K562 (cell line): Measurements from ENCODE around the gene PRMT7. TPM values are rescaled to one million over a fixed set of nuclear protein-coding genes. Genes with fewer than 3 reads are reported as not detected.
A peak's percentile ranks its signal among the peaks of the same experiment; 100 is the strongest.

Experiments used
- ATAC-seq: fragments of 200-7000 bp; cut with Tn5 transposase; 3 replicates; pipeline ENCODE4 v1.9.1; 2020; ENCODE audit warnings: moderate library complexity
- BruUV-seq: library from RNA; stranded (reverse); fragments of 400-500 nt; replicated peaks from 2 replicates; lab custom pipeline; 2021; lab: Mats Ljungman, UMichigan
- CTCF ChIA-PET: fragments of 300-600 bp; formaldehyde crosslinking; extraction: SDS; loops from one replicate; lab custom pipeline; 2021; ENCODE audit warnings: low intra/inter-chr PET ratio; lab: Yijun Ruan, JAX
- POLR2A ChIA-PET: fragments of 300-600, 350-650 bp; sonication (Branson Sonifier 250); formaldehyde crosslinking; extraction: SDS; loops from one replicate; lab custom pipeline; 2021; ENCODE audit warnings: antibody characterized with exemption, inconsistent platforms; lab: Yijun Ruan, JAX
- DNase-seq, 4 experiments: peaks; one replicate each; pipeline versions ENCODE4 v3.0.0 to v3.0.0-alpha.2; 2011 to 2018; ENCODE audit warnings: low spot score in 3 of 4, mixed read lengths in 3 of 4; ENCODE audit errors: extremely low read depth in 1 of 4
- FAIRE-seq: peaks from 2 replicates; lab custom pipeline; 2011; peaks lifted over from hg19 to GRCh38; lab: Jason Lieb, UNC
- H2AFZ ChIP-seq: 2 replicates; pipeline ENCODE4 v1.6.0; 2011; ENCODE audit warnings: low read depth, low read length, control low read depth, inconsistent platforms
- H3K27ac ChIP-seq: fragments of 200-600 bp; 3 replicates; pipeline ENCODE4 v1.8.0; 2011; ENCODE audit warnings: low read depth, mild to moderate bottlenecking, control low read depth, inconsistent platforms, low read length, moderate library complexity, mixed read lengths; ENCODE audit errors: extremely low read depth
- H3K27me3 ChIP-seq, 2 experiments: fragments of 300-600 bp in 1 of 2; 2 replicates in 1 of 2; 3 replicates in 1 of 2; pipeline versions ENCODE4 v1.6.0 to v1.8.0; 2011; ENCODE audit warnings: inconsistent platforms in 2 of 2, low read length in 2 of 2, mild to moderate bottlenecking in 1 of 2, mixed read lengths in 1 of 2, moderate library complexity in 1 of 2; ENCODE audit not compliant: control insufficient read depth in 2 of 2, insufficient read depth in 2 of 2
- H3K36me3 ChIP-seq: fragments of 300-600 bp; 3 replicates; pipeline ENCODE4 v1.8.0; 2011; ENCODE audit warnings: mild to moderate bottlenecking, low read length, inconsistent platforms; ENCODE audit not compliant: control insufficient read depth, insufficient read depth
- H3K4me1 ChIP-seq, 2 experiments: fragments of 200-600 bp in 1 of 2; replicated peaks in 1 of 2; 2 replicates in 1 of 2; 3 replicates in 1 of 2; pipeline versions ENCODE4 v1.5.1 to v1.8.0; 2011; ENCODE audit warnings: inconsistent platforms in 2 of 2, low read length in 2 of 2, mild to moderate bottlenecking in 1 of 2, mixed read lengths in 1 of 2, moderate library complexity in 1 of 2; ENCODE audit not compliant: control insufficient read depth in 2 of 2, insufficient read depth in 2 of 2
- H3K4me2 ChIP-seq: 2 replicates; pipeline ENCODE4 v1.6.1; 2011; ENCODE audit warnings: low read length, control low read depth, inconsistent platforms, mixed read lengths; ENCODE audit not compliant: insufficient read depth
- H3K4me3 ChIP-seq: fragments of 200-600 bp; sonication (generic), shearing (Covaris generic); 2 replicates; pipeline ENCODE4 v1.5.1; 2016; ENCODE audit warnings: control low read depth, inconsistent platforms
- H3K79me2 ChIP-seq: fragments of 200-600 bp; 3 replicates; pipeline ENCODE4 v1.8.0; 2011; ENCODE audit warnings: low read length, inconsistent platforms; ENCODE audit not compliant: control insufficient read depth, insufficient read depth
- H3K9ac ChIP-seq, 2 experiments: 2 replicates each; pipeline versions ENCODE4 v1.6.0 to v1.6.1; 2011; ENCODE audit warnings: low read depth in 2 of 2, low read length in 2 of 2, control low read depth in 1 of 2, inconsistent platforms in 1 of 2, mild to moderate bottlenecking in 1 of 2, mixed read lengths in 1 of 2; ENCODE audit not compliant: insufficient read depth in 1 of 2
- H3K9me1 ChIP-seq: one replicate; pipeline ENCODE4 v1.6.0; 2011; ENCODE audit warnings: inconsistent platforms, mild to moderate bottlenecking, low read length, moderate library complexity; ENCODE audit not compliant: control insufficient read depth, insufficient read depth
- H3K9me3 ChIP-seq: replicated peaks from 2 replicates; pipeline ENCODE4 v1.5.1; 2011; ENCODE audit warnings: low read depth, low read length, inconsistent platforms; ENCODE audit not compliant: control insufficient read depth, insufficient read depth
- H4K20me1 ChIP-seq: replicated peaks from 2 replicates; pipeline ENCODE4 v1.6.1; 2011; ENCODE audit warnings: low read length, inconsistent platforms, mixed read lengths; ENCODE audit not compliant: control insufficient read depth, insufficient read depth
- BCL6 ChIP-seq: fragments of 250-450 bp; sonication (Bioruptor Pico); IDR thresholded peaks from 2 replicates; pipeline ENCODE4 v1.4.0; 2020
- DACH1 ChIP-seq: fragments of 450-650 bp; IDR thresholded peaks from 2 replicates; pipeline ENCODE4 v1.6.1; 2018; ENCODE audit not compliant: partially characterized antibody
- FOXA3 ChIP-seq, 2 experiments: fragments of 450-650 bp in 1 of 2; sonication (generic) in 1 of 2; formaldehyde crosslinking; IDR thresholded peaks in 1 of 2; conservative IDR thresholded peaks in 1 of 2; 2 replicates each; pipeline versions ENCODE4 v1.4.0 to v1.8.0; 2020 to 2022; ENCODE audit warnings: mild to moderate bottlenecking in 2 of 2, missing genetic modification reagents in 1 of 2
- PKNOX1 ChIP-seq: fragments of 450-650 bp; IDR thresholded peaks from 2 replicates; pipeline ENCODE4 v1.6.1; 2016
- RHOXF2B ChIP-seq: fragments of 250-450 bp; sonication (Bioruptor Pico); conservative IDR thresholded peaks from 2 replicates; pipeline ENCODE4 v1.5.1; 2021
- SP2 ChIP-seq: IDR thresholded peaks from 2 replicates; pipeline ENCODE4 v1.6.1; 2011; ENCODE audit warnings: mild to moderate bottlenecking, low read depth, low read length, moderate library complexity; ENCODE audit not compliant: poor library complexity, severe bottlenecking; ENCODE audit errors: extremely low read depth
- TCF3 ChIP-seq: sonication (generic); formaldehyde crosslinking; IDR thresholded peaks from 2 replicates; pipeline ENCODE4 v1.4.0; 2020; ENCODE audit warnings: mild to moderate bottlenecking, missing genetic modification reagents
- TFAM ChIP-seq: fragments of 250-450 bp; sonication (Bioruptor Pico); conservative IDR thresholded peaks from 2 replicates; pipeline ENCODE4 v1.5.0; 2021; ENCODE audit warnings: mild to moderate bottlenecking, moderate library complexity
- TOE1 ChIP-seq, 2 experiments: fragments of 450-650 bp in 1 of 2; sonication (generic) in 1 of 2; formaldehyde crosslinking in 1 of 2; IDR thresholded peaks; 2 replicates each; pipeline versions ENCODE4 v1.7.1 to v1.8.0; 2016 to 2022; ENCODE audit warnings: borderline replicate concordance in 2 of 2, mild to moderate bottlenecking in 2 of 2, antibody characterized with exemption in 1 of 2, inconsistent platforms in 1 of 2, low read depth in 1 of 2, missing genetic modification reagents in 1 of 2, moderate library complexity in 1 of 2
- ZNF224 ChIP-seq: sonication (generic); formaldehyde crosslinking; IDR thresholded peaks from 2 replicates; pipeline ENCODE4 v1.8.0; 2022; ENCODE audit warnings: mild to moderate bottlenecking, missing genetic modification reagents
- ZNF24 ChIP-seq: fragments of 450-650 bp; IDR thresholded peaks from 2 replicates; pipeline ENCODE4 v1.6.1; 2016
- ZNF644 ChIP-seq: fragments of 200-800 bp; sonication (Bioruptor generic); IDR thresholded peaks from 2 replicates; pipeline ENCODE4 v1.6.1; 2016; ENCODE audit warnings: low read depth, missing genetic modification characterization, missing compliant biosample characterization
- ZNF76 ChIP-seq: fragments of 250-450 bp; sonication (Bioruptor Pico); IDR thresholded peaks from 2 replicates; pipeline ENCODE4 v1.4.0; 2020; ENCODE audit warnings: mild to moderate bottlenecking, moderate library complexity, borderline replicate concordance
- ZSCAN32 ChIP-seq: fragments of 450-650 bp; formaldehyde crosslinking; IDR thresholded peaks from 2 replicates; pipeline ENCODE4 v1.4.0; 2020; ENCODE audit warnings: mild to moderate bottlenecking, moderate library complexity
- WGBS: fragments of 100-300 bp; shearing (Covaris generic); methylation state at CpG from one replicate; pipeline ENCODE4 v1.1.6; 2016; ENCODE audit warnings: low coverage, mixed read lengths; ENCODE audit not compliant: insufficient coverage; ENCODE audit errors: missing lambda C conversion rate; 5-methylcytosine and 5-hydroxymethylcytosine counted together
- in situ Hi-C: fragments of 300-500 bp; cut with MboI; formaldehyde crosslinking; loops from 4 replicates; pipeline ENCODE4 v1.15.0; 2018; ENCODE audit warnings: inconsistent platforms, mixed read lengths
- intact Hi-C: fragments of 100-400 bp; cut with micrococcal nuclease; formaldehyde crosslinking; loops from 2 replicates; pipeline ENCODE4 v1.14.2; 2022
- polyA plus RNA-seq, 8 experiments: library from polyadenylated mRNA; depleted of rRNA in 4 of 8; stranded (reverse) in 5 of 8; unstranded in 3 of 8; fragments of >200 nt; fragmentation: Nextera tagmentation in 2 of 8; fragmentation: Illumina TruSeq in 1 of 8; extraction: Ambion mirVana in 2 of 8; extraction: Trizol in 1 of 8; gene quantifications; 2 replicates each; pipeline versions ENCODE4 v1.2.1 to v1.2.3, GENCODE V29; 2011 to 2014; ENCODE audit warnings: inconsistent platforms in 1 of 8, missing spikeins in 1 of 8
- total RNA-seq, 7 experiments: library from RNA; depleted of rRNA in 6 of 7; stranded (reverse); fragments of >200 nt in 6 of 7; fragmentation: Illumina TruSeq in 2 of 7; extraction: Trizol in 2 of 7; gene quantifications; 2 replicates each; pipeline versions ENCODE4 v1.2.1 to v1.2.3, GENCODE V29; 2011 to 2021; ENCODE audit warnings: low replicate concordance in 1 of 7

The PRMT7 gene
- total and polyA plus RNA-seq, 9 of the 15 experiments (the other 6 are each of a cell fraction or from before 2014, with no cell fraction given), result 6.4 to 88.8 (median 73.1) TPM

GRCh38 chr16:68332411-68333121 lies 21.7 kb downstream of the PRMT7 start (continued):
- TF ChIP-seq ZNF644 (tag) (no peak), PKNOX1 (no peak), RHOXF2B (CRISPR knock-in tag) (no peak), DACH1 (no peak), FOXA3 (CRISPR knock-in tag; conservative IDR thresholded peaks at IDR 0.05 in 1 of 2, IDR thresholded peaks at IDR 0.05 in 1 of 2) (no peak), ZNF76 (CRISPR knock-in tag) (no peak), SP2 (no peak), ZNF24 (no peak), ZNF224 (CRISPR knock-in tag) (no peak)

- POLR2A ChIA-PET, result interaction anchor here (0.6 to 0.7 kb wide), 2 partner anchors 25 to 360 kb away, joined by 3 to 4 read pairs; no protein-coding TSS in a partner anchor
- Histone ChIP-seq H2AFZ (no peak overlapping the region), H3K4me2 (no peak overlapping the region), H4K20me1 (no peaks in the 10 kb centered on the region), H3K4me1 (no peaks in the 10 kb centered on the region), H3K9me1 (no peaks in the 10 kb centered on the region), H3K27ac (no peak overlapping the region), H3K27me3 (no peaks in the 10 kb centered on the region), H3K36me3 (peaks cover 79% of the 10 kb centered on the region), H3K9me3 (no peaks in the 10 kb centered on the region), H3K79me2 (0 out of 3 replicates have a peak, but pooled peaks cover 2% of the 10 kb centered on the region)
- CTCF ChIA-PET, result no interaction called here
- in situ Hi-C loops (no loop called here), intact Hi-C loops (no loop called here)
- DNase-seq (no peak), ATAC-seq (no peak), FAIRE-seq (no peak)
- BruUV-seq, result no TSS peak
- 91% methylated on average over 4 of the region's 5 CpGs for WGBS
- TF ChIP-seq TFAM, result no peak
- no peak for TF ChIP-seq TOE1 (IDR thresholded peaks at IDR 0.05; ENCODE audit: borderline replicate concordance)
- no peak for TF ChIP-seq TOE1 (CRISPR knock-in tag; IDR thresholded peaks at IDR 0.05; ENCODE audit: borderline replicate concordance, low read depth)
- no peak for TF ChIP-seq TCF3 (CRISPR knock-in tag)
- TF ChIP-seq BCL6 (CRISPR knock-in tag), result no peak
- TF ChIP-seq ZSCAN32 (CRISPR knock-in tag), result no peak
- TF ChIP-seq, all 486 proteins: peak for 0
- H3K9ac ChIP-seq, result peak overlapping the region in 1 of 2 experiments; percentile 5; a peak in 1 of 4 replicates
- H3K4me3 ChIP-seq, result no peak overlapping the region
Measured at GRCh38 chr16:68335175-68335574, 24.4 kb downstream of the PRMT7 start.
